Astrocyte (in vitro differentiated cells and primary cell): ENCODE measurements around the gene NRARP. TPM values are rescaled to one million over a fixed set of nuclear protein-coding genes. Genes with fewer than 3 reads are reported as not detected.

Source experiments
- DNase-seq: peaks from one replicate; pipeline ENCODE4 v3.0.0-alpha.2; 2010; ENCODE audit warnings: low read depth
- FAIRE-seq: peaks from 2 replicates; lab custom pipeline; 2011; peaks lifted over from hg19 to GRCh38; lab: Jason Lieb, UNC
- H2AFZ ChIP-seq: 2 replicates; pipeline ENCODE4 v1.6.0; 2012; ENCODE audit warnings: low read depth, low read length, inconsistent platforms
- H3K27ac ChIP-seq: 2 replicates; pipeline ENCODE4 v1.5.1; 2011; ENCODE audit warnings: low read depth, low read length, inconsistent platforms
- H3K27me3 ChIP-seq: 2 replicates; pipeline ENCODE4 v1.6.0; 2011; ENCODE audit warnings: low read length, inconsistent platforms; ENCODE audit not compliant: insufficient read depth
- H3K36me3 ChIP-seq: 2 replicates; pipeline ENCODE4 v1.5.1; 2011; ENCODE audit warnings: low read length, inconsistent platforms; ENCODE audit not compliant: insufficient read depth
- H3K4me1 ChIP-seq: 2 replicates; pipeline ENCODE4 v1.5.1; 2011; ENCODE audit warnings: low read length, inconsistent platforms; ENCODE audit not compliant: insufficient read depth
- H3K4me2 ChIP-seq: 2 replicates; pipeline ENCODE4 v1.6.0; 2012; ENCODE audit warnings: low read length, inconsistent platforms
- H3K4me3 ChIP-seq: 2 replicates; pipeline ENCODE4 v1.5.1; 2011; ENCODE audit warnings: low read depth, mild to moderate bottlenecking, low read length, inconsistent platforms; ENCODE audit not compliant: insufficient read depth
- H3K79me2 ChIP-seq: 2 replicates; pipeline ENCODE4 v1.6.0; 2012; ENCODE audit warnings: mild to moderate bottlenecking, low read length, inconsistent platforms; ENCODE audit not compliant: insufficient read depth
- H3K9ac ChIP-seq: 2 replicates; pipeline ENCODE4 v1.6.0; 2012; ENCODE audit warnings: mild to moderate bottlenecking, low read length, inconsistent platforms
- H3K9me3 ChIP-seq: 2 replicates; pipeline ENCODE4 v1.5.1; 2012; ENCODE audit warnings: low read depth, mild to moderate bottlenecking, low read length, inconsistent platforms; ENCODE audit not compliant: insufficient read depth
- H4K20me1 ChIP-seq: 2 replicates; pipeline ENCODE4 v1.6.0; 2012; ENCODE audit warnings: low read length, inconsistent platforms; ENCODE audit not compliant: insufficient read depth
- H3K27ac Mint-ChIP-seq: one replicate; pipeline ENCODE4 v1.8.0; 2021; ENCODE audit warnings: mild to moderate bottlenecking, mixed read lengths; ENCODE audit not compliant: unreplicated experiment
- H3K27me3 Mint-ChIP-seq: one replicate; pipeline ENCODE4 v1.8.0; 2021; ENCODE audit warnings: low read depth, mixed read lengths; ENCODE audit not compliant: unreplicated experiment
- H3K36me3 Mint-ChIP-seq: one replicate; pipeline ENCODE4 v1.8.0; 2021; ENCODE audit warnings: low read depth, mixed read lengths; ENCODE audit not compliant: unreplicated experiment
- H3K4me1 Mint-ChIP-seq: one replicate; pipeline ENCODE4 v1.8.0; 2021; ENCODE audit warnings: low read depth, mixed read lengths; ENCODE audit not compliant: unreplicated experiment
- H3K4me3 Mint-ChIP-seq: one replicate; pipeline ENCODE4 v1.8.0; 2021; ENCODE audit warnings: mild to moderate bottlenecking, moderate library complexity, mixed read lengths; ENCODE audit not compliant: unreplicated experiment
- H3K9me3 Mint-ChIP-seq: one replicate; pipeline ENCODE4 v1.8.0; 2021; ENCODE audit warnings: mild to moderate bottlenecking, mixed read lengths; ENCODE audit not compliant: unreplicated experiment
- EZH2 ChIP-seq: IDR thresholded peaks from 2 replicates; pipeline ENCODE4 v1.6.1; 2012; ENCODE audit warnings: mild to moderate bottlenecking, low read length, inconsistent platforms; ENCODE audit not compliant: insufficient read depth
- total RNA-seq: library from RNA; stranded (reverse); gene quantifications from 2 replicates; pipeline ENCODE4 v1.2.1, GENCODE V29; 2021
- TF ChIP-seq, protein P1 (sequence below): IDR thresholded peaks from 2 replicates; pipeline ENCODE4 v1.5.1; 2011; ENCODE audit warnings: low read depth, mild to moderate bottlenecking, inconsistent platforms, low read length, moderate library complexity; ENCODE audit not compliant: insufficient read depth

Gene NRARP
- total RNA-seq, 1 donor from 2014 or later = 7.3 TPM

DNA sequence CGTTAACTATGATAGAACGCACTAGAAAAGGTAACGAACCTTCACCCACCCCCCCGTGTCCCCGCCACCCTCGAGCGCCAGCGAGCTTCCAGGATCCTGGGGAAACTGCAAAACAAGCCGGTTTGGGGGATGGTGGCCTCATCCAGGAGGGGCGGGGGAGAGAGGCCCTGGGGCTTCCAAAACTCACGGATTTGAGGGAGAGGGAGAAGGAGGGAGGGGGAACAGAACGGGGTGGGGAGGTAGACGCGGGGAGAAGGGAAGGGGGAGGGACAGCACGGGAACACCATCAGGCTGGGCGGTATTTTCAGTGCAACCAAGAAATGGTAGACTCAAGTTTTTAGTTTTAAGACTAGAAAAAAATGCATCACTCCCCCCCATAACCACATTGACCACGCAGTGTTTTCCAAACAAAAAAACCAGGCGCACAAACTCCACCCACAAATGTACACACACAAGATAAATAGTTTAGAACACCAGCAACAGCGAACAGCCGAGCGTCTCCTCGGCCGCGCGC, 1.4 kb downstream of the NRARP start:
- H3K9me3 ChIP-seq = no peaks in the 10 kb centered on the region
- H3K4me2 ChIP-seq = peak overlapping the region; percentile 88
- H3K36me3 ChIP-seq = no peaks in the 10 kb centered on the region
- FAIRE-seq (no peak), DNase-seq (no peak)
- H3K27me3 ChIP-seq = peaks cover 8% of the 10 kb centered on the region
- H3K9ac ChIP-seq = peak overlapping the region; percentile 57
- H3K9me3 Mint-ChIP-seq = no peaks in the 10 kb centered on the region
- H4K20me1 ChIP-seq = peaks cover 3% of the 10 kb centered on the region
- TF ChIP-seq EZH2 = no peak
- TF ChIP-seq, protein P1, sequence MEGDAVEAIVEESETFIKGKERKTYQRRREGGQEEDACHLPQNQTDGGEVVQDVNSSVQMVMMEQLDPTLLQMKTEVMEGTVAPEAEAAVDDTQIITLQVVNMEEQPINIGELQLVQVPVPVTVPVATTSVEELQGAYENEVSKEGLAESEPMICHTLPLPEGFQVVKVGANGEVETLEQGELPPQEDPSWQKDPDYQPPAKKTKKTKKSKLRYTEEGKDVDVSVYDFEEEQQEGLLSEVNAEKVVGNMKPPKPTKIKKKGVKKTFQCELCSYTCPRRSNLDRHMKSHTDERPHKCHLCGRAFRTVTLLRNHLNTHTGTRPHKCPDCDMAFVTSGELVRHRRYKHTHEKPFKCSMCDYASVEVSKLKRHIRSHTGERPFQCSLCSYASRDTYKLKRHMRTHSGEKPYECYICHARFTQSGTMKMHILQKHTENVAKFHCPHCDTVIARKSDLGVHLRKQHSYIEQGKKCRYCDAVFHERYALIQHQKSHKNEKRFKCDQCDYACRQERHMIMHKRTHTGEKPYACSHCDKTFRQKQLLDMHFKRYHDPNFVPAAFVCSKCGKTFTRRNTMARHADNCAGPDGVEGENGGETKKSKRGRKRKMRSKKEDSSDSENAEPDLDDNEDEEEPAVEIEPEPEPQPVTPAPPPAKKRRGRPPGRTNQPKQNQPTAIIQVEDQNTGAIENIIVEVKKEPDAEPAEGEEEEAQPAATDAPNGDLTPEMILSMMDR = no peak
- H3K4me3 Mint-ChIP-seq = peak overlapping the region; percentile 92
- peaks cover 8% of the 10 kb centered on the region for H3K4me1 Mint-ChIP-seq
- peaks cover 45% of the 10 kb centered on the region for H3K4me1 ChIP-seq
- H2AFZ ChIP-seq = peak overlapping the region; percentile 84
- peaks cover 5% of the 10 kb centered on the region for H3K27me3 Mint-ChIP-seq
- H3K4me3 ChIP-seq = peak overlapping the region; percentile 51
- H3K79me2 ChIP-seq = no peaks in the 10 kb centered on the region
- no peaks in the 10 kb centered on the region for H3K36me3 Mint-ChIP-seq
- H3K27ac Mint-ChIP-seq = peak overlapping the region; percentile 81
- H3K27ac ChIP-seq = no peak overlapping the region

DNA sequence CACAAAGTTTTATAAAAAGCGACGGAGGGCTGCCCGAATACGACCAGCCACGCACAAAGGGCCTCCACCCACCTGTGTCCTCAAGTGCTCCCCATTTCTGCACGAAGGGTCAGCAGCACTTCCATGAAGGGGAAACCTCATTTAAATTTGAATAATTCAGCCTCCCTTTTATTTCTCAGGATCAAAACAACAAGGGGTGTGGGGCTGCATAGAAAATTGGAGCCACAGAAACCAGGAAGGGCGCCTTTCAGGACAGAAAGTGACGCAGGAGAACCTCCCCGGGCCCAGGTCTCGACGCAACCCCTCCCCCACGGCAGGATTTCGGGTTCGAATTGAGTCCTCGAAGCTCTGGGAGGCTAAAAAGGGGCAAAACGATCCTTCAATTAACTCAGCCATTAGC, 2.1 kb downstream of the NRARP start:
- Histone ChIP-seq H3K4me2 (peak overlapping the region; percentile 65), H3K27me3 (peaks cover 8% of the 10 kb centered on the region)

DNA sequence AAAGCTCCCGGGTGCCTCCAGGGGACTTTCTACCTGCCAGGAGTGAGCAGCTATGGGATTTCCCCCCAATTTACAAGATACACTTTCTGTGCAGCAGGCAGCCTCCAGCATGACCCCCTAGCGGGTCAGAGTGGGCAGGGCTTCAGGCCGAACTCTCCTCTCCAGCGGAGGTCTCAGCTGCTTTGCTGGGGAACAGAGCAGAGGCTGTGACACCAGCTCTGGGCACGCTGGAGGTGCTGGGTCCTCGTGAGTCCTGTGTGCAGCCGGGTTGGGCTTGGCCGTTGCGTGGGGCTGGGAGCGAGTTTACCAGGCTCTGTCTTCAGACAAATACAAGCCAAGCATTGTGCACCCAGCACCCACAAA, 2.9 kb downstream of the NRARP start:
- H3K4me3 Mint-ChIP-seq = peak overlapping the region; percentile 27
- Histone ChIP-seq H4K20me1 (peaks cover 3% of the 10 kb centered on the region), H3K4me1 (peaks cover 38% of the 10 kb centered on the region), H3K9ac (peak overlapping the region; percentile 16), H3K27ac (no peak overlapping the region), H3K79me2 (no peaks in the 10 kb centered on the region), H3K27me3 (peaks cover 8% of the 10 kb centered on the region), H3K36me3 (no peaks in the 10 kb centered on the region), H3K4me2 (peak overlapping the region; percentile 68), H2AFZ (peak overlapping the region; percentile 37), H3K9me3 (peaks cover 3% of the 10 kb centered on the region), H3K4me3 (no peak overlapping the region)
- no peak overlapping the region for H3K27ac Mint-ChIP-seq
- TF ChIP-seq EZH2 = no peak
- TF ChIP-seq, protein P1 = no peak
- no peaks in the 10 kb centered on the region for H3K36me3 Mint-ChIP-seq
- no peak for DNase-seq
- H3K4me1 Mint-ChIP-seq = peaks cover 8% of the 10 kb centered on the region
- no peak for FAIRE-seq
- no peaks in the 10 kb centered on the region for H3K9me3 Mint-ChIP-seq
- peaks cover 9% of the 10 kb centered on the region for H3K27me3 Mint-ChIP-seq

More for the DNA sequence above, 2.1 kb downstream of the NRARP start:
- Histone ChIP-seq H3K9ac (no peak overlapping the region), H3K27ac (no peak overlapping the region), H3K4me1 (peaks cover 41% of the 10 kb centered on the region), H3K4me3 (no peak overlapping the region), H3K36me3 (no peaks in the 10 kb centered on the region), H3K79me2 (no peaks in the 10 kb centered on the region), H4K20me1 (peaks cover 3% of the 10 kb centered on the region), H3K9me3 (no peaks in the 10 kb centered on the region), H2AFZ (no peak overlapping the region)
- DNase-seq (no peak), FAIRE-seq (no peak)
- H3K9me3 Mint-ChIP-seq = no peaks in the 10 kb centered on the region
- H3K36me3 Mint-ChIP-seq = no peaks in the 10 kb centered on the region
- H3K4me1 Mint-ChIP-seq = peaks cover 8% of the 10 kb centered on the region
- no peak overlapping the region for H3K27ac Mint-ChIP-seq
- peaks cover 5% of the 10 kb centered on the region for H3K27me3 Mint-ChIP-seq
- TF ChIP-seq, protein P1 = no peak
- no peak for TF ChIP-seq EZH2
- H3K4me3 Mint-ChIP-seq = peak overlapping the region; percentile 92
